ENCODE results near the gene CDHR5.

The CDHR5 gene

GRCh38 chr11:620935-621814, 3.6 kb downstream of the CDHR5 start:
- no peak for DNase-seq

GRCh38 chr11:620201-620600, 4.6 kb downstream of the CDHR5 start:
- no peak for DNase-seq

GRCh38 chr11:619628-620050, 5.1 kb downstream of the CDHR5 start:
- no peak for DNase-seq

- no peak for DNase-seq
Measured at GRCh38 chr11:618856-619627, 5.7 kb downstream of the CDHR5 start.

- no peak for DNase-seq
Measured at GRCh38 chr11:617912-618682, 6.7 kb downstream of the CDHR5 start.

GRCh38 chr11:617199-617911, 7.4 kb downstream of the CDHR5 start:
- no peak for DNase-seq

- no peak for DNase-seq
Measured at GRCh38 chr11:616320-617198, 8.2 kb downstream of the CDHR5 start.

- peak; percentile 78 for DNase-seq
Measured at GRCh38 chr11:615504-616319, 9.0 kb downstream of the CDHR5 start, which contains the start of gene IRF7. TSS of gene IRF7 (minus strand) at chr11:615950. CDS start at chr11:615364, 586 bp downstream.

- no peak for DNase-seq
Measured at GRCh38 chr11:614623-615503, 9.9 kb downstream of the CDHR5 start.

GRCh38 chr11:614021-614622, 10.6 kb downstream of the CDHR5 start:
- no peak for DNase-seq

- no peak for DNase-seq
Measured at GRCh38 chr11:613369-613968, 11.3 kb downstream of the CDHR5 start.

GRCh38 chr11:612961-613300, 11.8 kb downstream of the CDHR5 start:
- DNase-seq, result no peak

- no peak for DNase-seq
Measured at GRCh38 chr11:612201-612960, 12.4 kb downstream of the CDHR5 start.

GRCh38 chr11:611001-611996, 13.5 kb downstream of the CDHR5 start:
- no peak for DNase-seq

- DNase-seq, result no peak
Measured at GRCh38 chr11:610146-610801, 14.5 kb downstream of the CDHR5 start.

GRCh38 chr11:609341-609811, 15.4 kb downstream of the CDHR5 start:
- no peak for DNase-seq

All from NCI-H1436 treated with DMSO at 0.1 percent for 48 hours (cell line).